HepG2 (cell line): ENCODE results near the gene CACNB4. TPM values are rescaled to one million over a fixed set of nuclear protein-coding genes. Genes with fewer than 3 reads are reported as not detected.

Experiments used
- ATAC-seq: fragments of 200-7000 bp; cut with Tn5 transposase; 3 replicates; pipeline ENCODE4 v1.9.1; 2020; ENCODE audit warnings: mild to moderate bottlenecking, moderate library complexity
- BruUV-seq: library from RNA; stranded (reverse); fragments of 400-500 nt; replicated peaks from 2 replicates; lab custom pipeline; 2021; lab: Mats Ljungman, UMichigan
- CTCF ChIA-PET: fragments of 300-600 bp; formaldehyde crosslinking; extraction: SDS; loops from one replicate; lab custom pipeline; 2021; ENCODE audit warnings: low total read pairs, inconsistent platforms, low intra/inter-chr PET ratio; lab: Yijun Ruan, JAX
- POLR2A ChIA-PET: fragments of 350-600 bp; sonication (Branson Sonifier 250); formaldehyde crosslinking; loops from one replicate; lab custom pipeline; 2020; ENCODE audit warnings: antibody characterized with exemption, inconsistent platforms; lab: Yijun Ruan, JAX
- DNase-seq: peaks from one replicate; pipeline ENCODE4 v3.0.0-alpha.2; 2015; ENCODE audit warnings: low spot score
- FAIRE-seq: peaks from 3 replicates; lab custom pipeline; 2011; peaks lifted over from hg19 to GRCh38; lab: Jason Lieb, UNC
- H2AFZ ChIP-seq: one replicate; pipeline ENCODE4 v1.6.1; 2011; ENCODE audit warnings: low read length, inconsistent platforms
- H3K27ac ChIP-seq: fragments of 300-600 bp; 3 replicates; pipeline ENCODE4 v1.8.0; 2011; ENCODE audit warnings: mixed run types, mild to moderate bottlenecking, mixed read lengths, low read length, inconsistent platforms; ENCODE audit not compliant: insufficient read depth; ENCODE audit errors: extremely low read length
- H3K27me3 ChIP-seq, 2 experiments: fragments of 200-600 bp in 1 of 2; 2 replicates in 1 of 2; 3 replicates in 1 of 2; pipeline versions ENCODE4 v1.6.0 to v1.8.0; 2011; ENCODE audit warnings: low read length in 2 of 2, mild to moderate bottlenecking in 2 of 2, moderate library complexity in 2 of 2, inconsistent platforms in 1 of 2; ENCODE audit not compliant: insufficient read depth in 2 of 2, control insufficient read depth in 1 of 2
- H3K36me3 ChIP-seq, 2 experiments: fragments of 200-600 bp in 1 of 2; replicated peaks in 1 of 2; 2 replicates in 1 of 2; 3 replicates in 1 of 2; pipeline versions ENCODE4 v1.5.1 to v1.8.0; 2011; ENCODE audit warnings: low read length in 2 of 2, inconsistent platforms in 1 of 2; ENCODE audit not compliant: insufficient read depth in 2 of 2, control insufficient read depth in 1 of 2
- H3K4me1 ChIP-seq: 2 replicates; pipeline ENCODE4 v1.5.1; 2012; ENCODE audit warnings: low read length, inconsistent platforms; ENCODE audit not compliant: insufficient read depth
- H3K4me2 ChIP-seq: 2 replicates; pipeline ENCODE4 v1.6.0; 2011; ENCODE audit warnings: low read depth, low read length, inconsistent platforms
- H3K4me3 ChIP-seq, 3 experiments: fragments of 200-600 bp in 1 of 3; sonication (generic), shearing (Covaris generic) in 1 of 3; replicated peaks in 1 of 3; 2 replicates each; pipeline ENCODE4 v1.5.1; 2011 to 2016; ENCODE audit warnings: low read length in 3 of 3, inconsistent platforms in 2 of 3, low read depth in 2 of 3, mild to moderate bottlenecking in 2 of 3, control low read depth in 1 of 3, mixed read lengths in 1 of 3; ENCODE audit not compliant: insufficient read depth in 1 of 3
- H3K79me2 ChIP-seq: one replicate; pipeline ENCODE4 v1.6.1; 2011; ENCODE audit warnings: low read length, inconsistent platforms; ENCODE audit not compliant: insufficient read depth
- H3K9ac ChIP-seq: 2 replicates; pipeline ENCODE4 v1.6.0; 2011; ENCODE audit warnings: mild to moderate bottlenecking, low read depth, low read length, inconsistent platforms; ENCODE audit not compliant: insufficient read depth
- H3K9me3 ChIP-seq: 2 replicates; pipeline ENCODE4 v1.5.1; 2012; ENCODE audit warnings: mild to moderate bottlenecking, low read length
- H4K20me1 ChIP-seq: 2 replicates; pipeline ENCODE4 v1.6.0; 2011; ENCODE audit warnings: inconsistent platforms, mild to moderate bottlenecking, low read length, moderate library complexity; ENCODE audit not compliant: insufficient read depth
- BORCS8-MEF2B ChIP-seq: sonication (generic); formaldehyde crosslinking; IDR thresholded peaks from 2 replicates; pipeline ENCODE4 v1.8.0; 2022; ENCODE audit warnings: mild to moderate bottlenecking, missing genetic modification reagents
- GATAD2A ChIP-seq: IDR thresholded peaks from 2 replicates; pipeline ENCODE4 v1.6.1; 2016
- KDM2A ChIP-seq: sonication (generic); formaldehyde crosslinking; IDR thresholded peaks from 2 replicates; pipeline ENCODE4 v1.4.0; 2020; ENCODE audit warnings: low read depth, missing genetic modification reagents, borderline replicate concordance
- MAFG ChIP-seq: sonication (generic); formaldehyde crosslinking; IDR thresholded peaks from 2 replicates; pipeline ENCODE4 v1.5.1; 2020; ENCODE audit warnings: mild to moderate bottlenecking, missing genetic modification reagents
- SMAD1 ChIP-seq: sonication (generic); formaldehyde crosslinking; IDR thresholded peaks from 2 replicates; pipeline ENCODE4 v1.4.0; 2020; ENCODE audit warnings: missing genetic modification reagents, low read depth, mild to moderate bottlenecking, borderline replicate concordance
- ZNF441 ChIP-seq: sonication (generic); formaldehyde crosslinking; IDR thresholded peaks from 2 replicates; pipeline ENCODE4 v1.7.0; 2021; ENCODE audit warnings: missing genetic modification reagents, borderline replicate concordance
- ZNF460 ChIP-seq: sonication (generic); formaldehyde crosslinking; IDR thresholded peaks from 2 replicates; pipeline ENCODE4 v1.5.1; 2020; ENCODE audit warnings: missing genetic modification reagents, mild to moderate bottlenecking, borderline replicate concordance
- WGBS: methylation state at CpG from one replicate; pipeline ENCODE4 v1.1.6; 2017; ENCODE audit warnings: low lambda C conversion rate; 5-methylcytosine and 5-hydroxymethylcytosine counted together
- in situ Hi-C: cut with HindIII; loops from 2 replicates; pipeline ENCODE4 v1.10.0; 2017; ENCODE audit warnings: low pct_unique_long_range_greater_than_20kb; ENCODE audit not compliant: extremely low pct_ligation_motif_present
- intact Hi-C: fragments of 100-400 bp; cut with micrococcal nuclease; formaldehyde crosslinking; loops from one replicate; pipeline ENCODE4 v1.10.0; 2022; ENCODE audit not compliant: unreplicated experiment
- polyA plus RNA-seq, 8 experiments: library from polyadenylated mRNA; depleted of rRNA in 3 of 8; stranded (reverse) in 7 of 8; unstranded in 1 of 8; fragments of >200 nt; fragmentation: Illumina TruSeq in 4 of 8; extraction: Trizol in 4 of 8; gene quantifications; 2 replicates each; pipeline versions ENCODE4 v1.2.1 to v1.2.3, GENCODE V29; 2011 to 2016; ENCODE audit warnings: low read depth in 4 of 8, missing spikeins in 1 of 8, mixed read lengths in 1 of 8; ENCODE audit not compliant: insufficient read depth in 1 of 8
- total RNA-seq, 5 experiments: library from RNA; depleted of rRNA; stranded (reverse); fragments of >200 nt; fragmentation: Illumina TruSeq; extraction: Trizol; gene quantifications; 2 replicates each; pipeline ENCODE4 v1.2.3, GENCODE V29; 2016; ENCODE audit warnings: low read depth in 1 of 5
- TF ChIP-seq, protein P1 (sequence below): sonication (generic); formaldehyde crosslinking; IDR thresholded peaks from 2 replicates; pipeline ENCODE4 v1.4.0; 2020; ENCODE audit warnings: missing genetic modification reagents
- TF ChIP-seq, protein P2 (sequence below): sonication (generic); formaldehyde crosslinking; IDR thresholded peaks from 2 replicates; pipeline ENCODE4 v1.5.1; 2020; ENCODE audit warnings: missing genetic modification reagents, mild to moderate bottlenecking, borderline replicate concordance

Gene CACNB4
- total and polyA plus RNA-seq, 2 of the 13 experiments (the other 11 are each of a cell fraction or from before 2014, with no cell fraction given): 5.1 to 14.3 TPM

GRCh38 chr2:151972241-151973012 lies 126.4 kb downstream of the CACNB4 start:
- FAIRE-seq: no peak
- no peak for DNase-seq
- in situ Hi-C loops: no loop called here
- H3K27me3 ChIP-seq: no peaks in the 10 kb centered on the region
- H3K27ac ChIP-seq: peak overlapping the region; percentile 49
- peak overlapping the region; percentile 31 to 69 (median 65) for H3K4me3 ChIP-seq
- intact Hi-C loops: no loop called here
- ATAC-seq: no peak
- H3K4me1 ChIP-seq: peaks cover 72% of the 10 kb centered on the region
- peak overlapping the region; percentile 93 for H3K4me2 ChIP-seq
- H3K36me3 ChIP-seq: no peaks in the 10 kb centered on the region; a peak in 1 of 5 replicates
- no peaks in the 10 kb centered on the region for H3K9me3 ChIP-seq
- H2AFZ ChIP-seq: peak overlapping the region; percentile 99
- WGBS: 81% methylated on average over 8 of the region's 8 CpGs
- no peaks in the 10 kb centered on the region for H4K20me1 ChIP-seq
- BruUV-seq: no TSS peak
- peak overlapping the region; percentile 45 for H3K9ac ChIP-seq
- peaks cover 24% of the 10 kb centered on the region for H3K79me2 ChIP-seq
- ChIA-PET POLR2A (interaction anchor here (1.8 to 2.1 kb wide), 3 partner anchors 17 to 144 kb away, joined by 7 to 20 read pairs (median 13); partner anchors contain the start of gene ARL5A), CTCF (no interaction called here)
- TF ChIP-seq KDM2A (CRISPR knock-in tag) (no peak), BORCS8-MEF2B (CRISPR knock-in tag) (no peak), GATAD2A (no peak), MAFG (CRISPR knock-in tag) (no peak), ZNF441 (no peak), SMAD1 (no peak), ZNF460 (CRISPR knock-in tag) (no peak)
- TF ChIP-seq, protein P1, sequence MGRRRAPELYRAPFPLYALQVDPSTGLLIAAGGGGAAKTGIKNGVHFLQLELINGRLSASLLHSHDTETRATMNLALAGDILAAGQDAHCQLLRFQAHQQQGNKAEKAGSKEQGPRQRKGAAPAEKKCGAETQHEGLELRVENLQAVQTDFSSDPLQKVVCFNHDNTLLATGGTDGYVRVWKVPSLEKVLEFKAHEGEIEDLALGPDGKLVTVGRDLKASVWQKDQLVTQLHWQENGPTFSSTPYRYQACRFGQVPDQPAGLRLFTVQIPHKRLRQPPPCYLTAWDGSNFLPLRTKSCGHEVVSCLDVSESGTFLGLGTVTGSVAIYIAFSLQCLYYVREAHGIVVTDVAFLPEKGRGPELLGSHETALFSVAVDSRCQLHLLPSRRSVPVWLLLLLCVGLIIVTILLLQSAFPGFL (CRISPR knock-in tag): no peak
- TF ChIP-seq, protein P2, sequence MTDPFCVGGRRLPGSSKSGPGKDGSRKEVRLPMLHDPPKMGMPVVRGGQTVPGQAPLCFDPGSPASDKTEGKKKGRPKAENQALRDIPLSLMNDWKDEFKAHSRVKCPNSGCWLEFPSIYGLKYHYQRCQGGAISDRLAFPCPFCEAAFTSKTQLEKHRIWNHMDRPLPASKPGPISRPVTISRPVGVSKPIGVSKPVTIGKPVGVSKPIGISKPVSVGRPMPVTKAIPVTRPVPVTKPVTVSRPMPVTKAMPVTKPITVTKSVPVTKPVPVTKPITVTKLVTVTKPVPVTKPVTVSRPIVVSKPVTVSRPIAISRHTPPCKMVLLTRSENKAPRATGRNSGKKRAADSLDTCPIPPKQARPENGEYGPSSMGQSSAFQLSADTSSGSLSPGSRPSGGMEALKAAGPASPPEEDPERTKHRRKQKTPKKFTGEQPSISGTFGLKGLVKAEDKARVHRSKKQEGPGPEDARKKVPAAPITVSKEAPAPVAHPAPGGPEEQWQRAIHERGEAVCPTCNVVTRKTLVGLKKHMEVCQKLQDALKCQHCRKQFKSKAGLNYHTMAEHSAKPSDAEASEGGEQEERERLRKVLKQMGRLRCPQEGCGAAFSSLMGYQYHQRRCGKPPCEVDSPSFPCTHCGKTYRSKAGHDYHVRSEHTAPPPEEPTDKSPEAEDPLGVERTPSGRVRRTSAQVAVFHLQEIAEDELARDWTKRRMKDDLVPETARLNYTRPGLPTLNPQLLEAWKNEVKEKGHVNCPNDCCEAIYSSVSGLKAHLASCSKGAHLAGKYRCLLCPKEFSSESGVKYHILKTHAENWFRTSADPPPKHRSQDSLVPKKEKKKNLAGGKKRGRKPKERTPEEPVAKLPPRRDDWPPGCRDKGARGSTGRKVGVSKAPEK (CRISPR knock-in tag): no peak
